ENCODE results near the gene FOXP1.

- TF ChIP-seq CTCF (IDR thresholded peaks at IDR 0.05) (no peak), POLR2A (IDR thresholded peaks at IDR 0.05) (no peak)
These were observed 460.9 kb downstream of the FOXP1 start for GRCh38 chr3:71122641-71123040.

Measured in adrenal gland (tissue), 5 donors.